Endometrial microvascular endothelial cells (primary cell): ENCODE results near the gene CDS1. TPM values are rescaled to one million over a fixed set of nuclear protein-coding genes. Genes with fewer than 3 reads are reported as not detected.

Experiments
- in situ Hi-C: cut with HindIII; loops from 2 replicates; pipeline ENCODE4 v1.10.0; 2017; ENCODE audit warnings: low sequenced_read_pairs, low pct_unique_long_range_greater_than_20kb; ENCODE audit errors: inconsistent ontology term
- total RNA-seq: library from RNA; depleted of rRNA; stranded (reverse); fragments of >200 nt; gene quantifications from one replicate; pipeline ENCODE4 v1.2.3, GENCODE V29; 2015; ENCODE audit errors: inconsistent ontology term

Gene CDS1
- total RNA-seq, 1 donor from 2014 or later, result not detected

DNA sequence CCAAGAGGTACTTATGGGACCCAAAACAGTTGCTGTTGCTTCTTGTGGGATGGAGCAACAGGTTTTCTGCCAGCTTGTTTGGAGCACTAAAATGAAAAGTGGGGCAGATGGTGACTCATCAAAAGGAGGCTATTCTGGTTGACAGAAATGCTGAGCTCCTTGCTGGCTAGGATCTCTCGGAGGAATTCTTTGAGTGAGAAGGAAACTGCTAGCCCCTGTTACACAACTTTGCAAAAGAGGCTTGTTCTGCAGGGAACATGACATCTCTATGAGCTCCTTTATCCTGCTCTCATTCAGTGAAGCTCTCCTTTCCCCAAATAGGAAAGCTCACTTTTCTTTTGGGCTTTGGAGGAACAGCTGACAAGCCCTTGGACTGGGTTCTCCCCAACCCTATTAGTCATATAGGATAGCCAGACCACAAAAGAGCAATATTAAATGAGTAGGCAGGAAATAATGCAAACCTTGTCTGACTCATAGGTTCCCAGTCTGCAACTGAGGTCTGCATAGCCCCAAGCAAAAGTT, 108.3 kb downstream of the CDS1 start:
- in situ Hi-C loops, result no loop called here

GRCh38 chr4:84691800-84692199, 108.9 kb downstream of the CDS1 start:
- in situ Hi-C loops, result no loop called here

- in situ Hi-C loops, result no loop called here
Observed at GRCh38 chr4:84697159-84697558, 114.2 kb downstream of the CDS1 start.

GRCh38 chr4:84697615-84698201, 114.8 kb downstream of the CDS1 start:
- in situ Hi-C loops, result no loop called here

DNA sequence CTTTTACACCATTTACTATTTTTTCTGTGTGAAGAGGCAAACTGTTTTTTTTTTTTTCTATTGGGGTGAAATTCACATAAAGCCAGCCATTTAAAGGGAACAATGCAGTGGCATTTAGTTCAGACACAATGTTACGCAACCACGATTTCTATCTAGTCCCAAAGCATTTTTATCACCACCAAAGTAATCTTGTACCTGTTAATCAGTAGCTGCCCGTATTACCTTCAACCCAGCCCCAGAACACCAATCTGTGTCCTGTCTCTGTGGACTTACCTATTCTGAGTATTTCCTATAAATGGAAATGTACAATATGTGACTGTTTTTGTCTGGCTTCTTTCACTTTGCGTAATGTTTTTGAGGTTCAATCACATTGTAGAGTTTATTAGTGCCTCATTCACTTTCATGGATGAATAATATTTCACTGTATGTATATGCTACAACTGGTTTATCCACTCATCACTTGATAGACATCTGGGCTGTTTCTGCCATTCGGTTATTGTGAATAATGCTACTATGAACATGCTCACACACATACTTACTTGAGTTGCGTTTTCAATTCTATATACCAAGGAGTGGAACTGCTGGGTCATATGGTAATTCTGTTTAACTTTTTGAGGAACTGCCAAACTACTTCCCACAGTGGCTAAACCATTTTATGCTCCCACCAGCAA, 116.2 kb downstream of the CDS1 start:
- in situ Hi-C loops, result no loop called here

Other genes with a start within 250 kb of the CDS1 start
- gene NKX6-1, start 83.8 kb upstream of the CDS1 start, total RNA-seq, result not detected